SK-N-SH treated with all-trans-retinoic acid at 6 μM for 48 hours (cell line): ENCODE results near the gene FAM200B.

ENCODE experiments used
- ATAC-seq: fragments of 200-7000 bp; cut with Tn5 transposase; 3 replicates; pipeline ENCODE4 v1.9.1; 2020; ENCODE audit warnings: mild to moderate bottlenecking, moderate library complexity
- ARNTL ChIP-seq: fragments of 450-650 bp; formaldehyde crosslinking; IDR thresholded peaks from 2 replicates; pipeline ENCODE4 v1.5.0; 2020; ENCODE audit warnings: low read depth, mild to moderate bottlenecking, moderate library complexity, borderline replicate concordance
- BACH2 ChIP-seq: fragments of 250-450 bp; sonication (Bioruptor Pico); IDR thresholded peaks from 2 replicates; pipeline ENCODE4 v1.9.0; 2021; ENCODE audit warnings: mild to moderate bottlenecking, borderline replicate concordance
- CREB5 ChIP-seq: fragments of 250-450 bp; sonication (Bioruptor Pico); IDR thresholded peaks from 2 replicates; pipeline ENCODE4 v1.5.1; 2020; ENCODE audit warnings: low read depth, mild to moderate bottlenecking, moderate library complexity
- CSDC2 ChIP-seq: fragments of 250-450 bp; sonication (Bioruptor Pico); IDR thresholded peaks from 2 replicates; pipeline ENCODE4 v1.5.0; 2020; ENCODE audit warnings: mild to moderate bottlenecking, moderate library complexity
- CSRNP3 ChIP-seq: fragments of 250-450 bp; sonication (Bioruptor Pico); IDR thresholded peaks from 2 replicates; pipeline ENCODE4 v1.5.1; 2021; ENCODE audit warnings: mild to moderate bottlenecking, moderate library complexity
- ESRRG ChIP-seq: fragments of 250-450 bp; sonication (Bioruptor Pico); IDR thresholded peaks from 2 replicates; pipeline ENCODE4 v1.6.1; 2021; ENCODE audit warnings: mild to moderate bottlenecking
- GLIS3 ChIP-seq: fragments of 250-450 bp; sonication (Bioruptor Pico); IDR thresholded peaks from 2 replicates; pipeline ENCODE4 v1.5.0; 2020; ENCODE audit warnings: mild to moderate bottlenecking, moderate library complexity
- ISL1 ChIP-seq: fragments of 250-450 bp; sonication (Bioruptor Pico); IDR thresholded peaks from 2 replicates; pipeline ENCODE4 v2.1.2; 2022; ENCODE audit warnings: mild to moderate bottlenecking, moderate library complexity
- OSR1 ChIP-seq: fragments of 250-450 bp; sonication (Bioruptor Pico); IDR thresholded peaks from 2 replicates; pipeline ENCODE4 v1.8.0; 2022; ENCODE audit warnings: moderate library complexity, mild to moderate bottlenecking, inconsistent platforms
- PATZ1 ChIP-seq: fragments of 250-450 bp; sonication (Bioruptor Pico); IDR thresholded peaks from 2 replicates; pipeline ENCODE4 v1.8.0; 2020; ENCODE audit warnings: mild to moderate bottlenecking, moderate library complexity, borderline replicate concordance
- POU6F1 ChIP-seq: fragments of 250-450 bp; sonication (Bioruptor Pico); IDR thresholded peaks from 2 replicates; pipeline ENCODE4 v1.8.0; 2021; ENCODE audit warnings: low read depth, mild to moderate bottlenecking, moderate library complexity, borderline replicate concordance
- PPARA ChIP-seq: fragments of 250-450 bp; sonication (Bioruptor Pico); IDR thresholded peaks from 2 replicates; pipeline ENCODE4 v1.5.0; 2020; ENCODE audit warnings: mild to moderate bottlenecking, borderline replicate concordance
- RARB ChIP-seq: fragments of 250-450 bp; sonication (Bioruptor Pico); IDR thresholded peaks from 2 replicates; pipeline ENCODE4 v1.8.0; 2021; ENCODE audit warnings: mild to moderate bottlenecking, moderate library complexity
- TCF4 ChIP-seq: fragments of 250-450 bp; sonication (Bioruptor Pico); IDR thresholded peaks from 2 replicates; pipeline ENCODE4 v1.8.0; 2021; ENCODE audit warnings: mild to moderate bottlenecking, moderate library complexity, borderline replicate concordance
- TOX ChIP-seq: fragments of 250-450 bp; sonication (Bioruptor Pico); IDR thresholded peaks from 2 replicates; pipeline ENCODE4 v1.8.0; 2021; ENCODE audit warnings: mild to moderate bottlenecking, moderate library complexity, borderline replicate concordance
- TSHZ2 ChIP-seq: fragments of 250-450 bp; sonication (Bioruptor Pico); IDR thresholded peaks from 2 replicates; pipeline ENCODE4 v1.5.0; 2020; ENCODE audit warnings: mild to moderate bottlenecking, moderate library complexity
- ZC3H10 ChIP-seq: fragments of 250-450 bp; sonication (Bioruptor Pico); IDR thresholded peaks from 2 replicates; pipeline ENCODE4 v1.5.1; 2021; ENCODE audit warnings: mild to moderate bottlenecking, moderate library complexity
- ZFP3 ChIP-seq: fragments of 250-450 bp; sonication (Bioruptor Pico); IDR thresholded peaks from 2 replicates; pipeline ENCODE4 v1.5.0; 2020; ENCODE audit warnings: mild to moderate bottlenecking, moderate library complexity
- ZFP30 ChIP-seq: fragments of 450-650 bp; formaldehyde crosslinking; IDR thresholded peaks from 2 replicates; pipeline ENCODE4 v1.5.0; 2022; ENCODE audit warnings: mild to moderate bottlenecking, moderate library complexity
- ZNF565 ChIP-seq: fragments of 450-650 bp; formaldehyde crosslinking; conservative IDR thresholded peaks from 2 replicates; pipeline ENCODE4 v1.5.0; 2020; ENCODE audit warnings: low read depth, mild to moderate bottlenecking, moderate library complexity
- ZNF70 ChIP-seq: fragments of 450-650 bp; formaldehyde crosslinking; IDR thresholded peaks from 2 replicates; pipeline ENCODE4 v1.5.0; 2020; ENCODE audit warnings: mild to moderate bottlenecking, moderate library complexity
- ZNF8 ChIP-seq: fragments of 450-650 bp; formaldehyde crosslinking; IDR thresholded peaks from 2 replicates; pipeline ENCODE4 v1.5.0; 2020; ENCODE audit warnings: mild to moderate bottlenecking, moderate library complexity

FAM200B gene

GRCh38 chr4:15718959-15719358 lies 37.3 kb downstream of the FAM200B start:
- TF ChIP-seq ZFP30 (CRISPR knock-in tag), result no peak
- no peak for TF ChIP-seq ISL1
- no peak for TF ChIP-seq PATZ1 (CRISPR knock-in tag)
- TF ChIP-seq CSDC2 (CRISPR knock-in tag), result no peak
- TF ChIP-seq ZFP3, result no peak
- TF ChIP-seq TOX (CRISPR knock-in tag), result no peak
- ATAC-seq, result no peak

GRCh38 chr4:15719506-15719905 lies 37.9 kb downstream of the FAM200B start:
- no peak for ATAC-seq
- TF ChIP-seq POU6F1 (CRISPR knock-in tag), result no peak
- TF ChIP-seq ZNF8 (CRISPR knock-in tag), result no peak
- no peak for TF ChIP-seq ISL1
- no peak for TF ChIP-seq ARNTL (CRISPR knock-in tag)
- TF ChIP-seq PPARA (CRISPR knock-in tag), result no peak
- no peak for TF ChIP-seq PATZ1 (CRISPR knock-in tag)
- TF ChIP-seq ZNF565, result no peak
- TF ChIP-seq ZC3H10 (CRISPR knock-in tag), result no peak
- no peak for TF ChIP-seq TOX (CRISPR knock-in tag)
- TF ChIP-seq RARB (CRISPR knock-in tag), result no peak
- TF ChIP-seq OSR1 (CRISPR knock-in tag), result no peak
- TF ChIP-seq ESRRG (CRISPR knock-in tag), result no peak
- no peak for TF ChIP-seq BACH2
- TF ChIP-seq TCF4 (CRISPR knock-in tag), result no peak
- TF ChIP-seq CREB5 (CRISPR knock-in tag), result no peak
- TF ChIP-seq ZFP30 (CRISPR knock-in tag), result no peak
- no peak for TF ChIP-seq ZFP3

GRCh38 chr4:15720851-15721250 lies 39.2 kb downstream of the FAM200B start:
- no peak for ATAC-seq
- TF ChIP-seq TOX (CRISPR knock-in tag) (no peak), TCF4 (CRISPR knock-in tag) (no peak), ZNF8 (CRISPR knock-in tag) (no peak), ZNF70 (CRISPR knock-in tag) (no peak), CSDC2 (CRISPR knock-in tag) (no peak), TSHZ2 (no peak), CSRNP3 (CRISPR knock-in tag) (no peak), BACH2 (no peak), PATZ1 (CRISPR knock-in tag) (no peak), ISL1 (no peak), GLIS3 (CRISPR knock-in tag) (no peak), ARNTL (CRISPR knock-in tag) (no peak)
